Measurements from ENCODE around the gene SREBF1.

The SREBF1 gene

DNA sequence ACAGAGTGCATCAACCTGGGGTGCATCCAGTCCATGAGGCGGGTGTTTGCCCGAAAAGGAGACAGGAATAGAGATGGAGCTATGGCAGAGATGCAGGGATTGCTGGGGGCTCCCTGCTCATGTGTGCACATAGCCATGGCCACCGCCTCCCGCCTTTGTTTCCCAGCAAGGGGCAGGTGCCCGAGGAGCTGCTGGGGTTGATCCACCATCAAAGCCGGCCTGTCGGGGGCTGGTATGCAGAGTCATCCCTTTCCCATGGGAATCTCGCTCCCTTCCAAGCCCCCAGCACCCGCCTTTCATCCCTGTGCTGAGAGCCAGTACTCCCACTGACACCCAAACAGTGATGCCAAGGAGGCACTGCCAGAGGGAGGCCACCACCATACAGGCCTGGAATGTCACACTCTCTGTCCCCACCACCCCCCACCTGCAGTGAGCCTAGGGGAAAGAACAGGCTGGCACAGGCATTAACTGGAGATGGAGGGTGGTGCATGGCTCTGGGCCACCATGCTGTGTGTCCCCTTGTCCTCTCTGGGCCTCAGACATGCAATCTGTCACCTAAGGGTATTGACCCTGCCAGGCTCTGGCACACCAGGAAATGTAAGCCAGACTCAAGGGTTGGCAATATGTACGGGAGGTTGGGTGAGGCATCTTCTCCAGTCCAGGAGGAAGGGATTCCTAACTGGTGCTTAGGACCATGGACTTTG is 65.1 kb downstream of the SREBF1 start:
- TF ChIP-seq CTCF (IDR thresholded peaks at IDR 0.05; ENCODE audit: poor library complexity, severe bottlenecking), result no peak
- H3K4me1 ChIP-seq (ENCODE audit: insufficient read depth, poor library complexity, severe bottlenecking), result peaks cover 19% of the 10 kb centered on the region
- ATAC-seq (ENCODE audit: low read depth), result no peak
- H3K9me3 ChIP-seq (ENCODE audit: severe bottlenecking), result no peaks in the 10 kb centered on the region
- H3K27me3 ChIP-seq (ENCODE audit: insufficient read depth, poor library complexity, severe bottlenecking), result no peaks in the 10 kb centered on the region
- DNase-seq (ENCODE audit: low spot score), result no peak
- H3K27ac ChIP-seq (ENCODE audit: poor library complexity, severe bottlenecking), result peak overlapping the region; percentile 94
- H3K4me3 ChIP-seq (ENCODE audit: severe bottlenecking), result no peak overlapping the region
- H3K36me3 ChIP-seq (ENCODE audit: low read depth), result no peaks in the 10 kb centered on the region

DNA sequence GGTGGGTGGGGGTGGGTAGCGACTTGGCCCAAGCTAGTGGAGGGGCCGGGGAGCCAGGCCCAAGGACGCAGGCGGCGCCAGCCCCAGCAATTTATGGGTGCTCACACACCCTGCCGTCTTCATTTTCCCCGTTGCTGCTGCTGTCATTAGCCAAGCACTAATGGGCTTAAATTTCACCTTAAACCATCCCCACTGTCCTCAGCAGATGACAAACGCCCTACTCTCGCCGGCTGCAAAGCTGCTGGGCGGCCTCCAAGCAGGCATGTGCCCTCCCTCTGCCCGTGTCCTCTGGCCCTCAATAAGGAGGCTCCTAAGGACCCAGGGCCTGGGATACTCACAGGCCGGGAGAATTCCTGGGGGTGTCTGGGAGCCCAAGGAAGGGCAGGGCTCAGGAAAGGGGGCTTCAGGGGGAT is 66.1 kb downstream of the SREBF1 start:
- no peaks in the 10 kb centered on the region for H3K27me3 ChIP-seq (ENCODE audit: insufficient read depth, poor library complexity, severe bottlenecking)
- no peak overlapping the region for H3K27ac ChIP-seq (ENCODE audit: poor library complexity, severe bottlenecking)
- no peaks in the 10 kb centered on the region for H3K9me3 ChIP-seq (ENCODE audit: severe bottlenecking)
- H3K36me3 ChIP-seq (ENCODE audit: low read depth), result peaks cover 6% of the 10 kb centered on the region; the same call in 1 of the 2 replicates
- H3K4me3 ChIP-seq (ENCODE audit: severe bottlenecking), result no peak overlapping the region
- TF ChIP-seq CTCF (IDR thresholded peaks at IDR 0.05; ENCODE audit: poor library complexity, severe bottlenecking), result no peak
- DNase-seq (ENCODE audit: low spot score), result no peak
- no peak for ATAC-seq (ENCODE audit: low read depth)
- peaks cover 19% of the 10 kb centered on the region for H3K4me1 ChIP-seq (ENCODE audit: insufficient read depth, poor library complexity, severe bottlenecking)

GRCh38 chr17:17769869-17770631 is 66.7 kb downstream of the SREBF1 start:
- Histone ChIP-seq H3K4me3 (ENCODE audit: severe bottlenecking) (no peak overlapping the region), H3K27me3 (ENCODE audit: insufficient read depth, poor library complexity, severe bottlenecking) (no peaks in the 10 kb centered on the region), H3K9me3 (ENCODE audit: severe bottlenecking) (no peaks in the 10 kb centered on the region), H3K27ac (ENCODE audit: poor library complexity, severe bottlenecking) (no peak overlapping the region), H3K4me1 (ENCODE audit: insufficient read depth, poor library complexity, severe bottlenecking) (peaks cover 22% of the 10 kb centered on the region), H3K36me3 (ENCODE audit: low read depth) (peaks cover 11% of the 10 kb centered on the region)
- no peak for TF ChIP-seq CTCF (IDR thresholded peaks at IDR 0.05; ENCODE audit: poor library complexity, severe bottlenecking)
- no peak for DNase-seq (ENCODE audit: low spot score)
- no peak for ATAC-seq (ENCODE audit: low read depth)

- Histone ChIP-seq H3K27me3 (ENCODE audit: insufficient read depth, poor library complexity, severe bottlenecking) (no peaks in the 10 kb centered on the region), H3K27ac (ENCODE audit: poor library complexity, severe bottlenecking) (peak overlapping the region; percentile 11), H3K4me1 (ENCODE audit: insufficient read depth, poor library complexity, severe bottlenecking) (peaks cover 13% of the 10 kb centered on the region), H3K4me3 (ENCODE audit: severe bottlenecking) (no peak overlapping the region), H3K36me3 (ENCODE audit: low read depth) (peaks cover 15% of the 10 kb centered on the region), H3K9me3 (ENCODE audit: severe bottlenecking) (no peaks in the 10 kb centered on the region)
- ATAC-seq (ENCODE audit: low read depth), result no peak
- no peak for DNase-seq (ENCODE audit: low spot score)
- no peak for TF ChIP-seq CTCF (IDR thresholded peaks at IDR 0.05; ENCODE audit: poor library complexity, severe bottlenecking)
Measured at GRCh38 chr17:17768424-17769088, 68.2 kb downstream of the SREBF1 start.

All from RWPE2 (cell line).